Stimulated activated memory B cell treated with anti-CD40 and anti-IgM and Interleukin-4, amounts not matched to agents 10 μg/mL and 1 μg/mL and 100 μg/mL, for 72 hours (primary cell): ENCODE results near the gene EBPL.
A peak's percentile ranks its signal among the peaks of the same experiment; 100 is the strongest.

ENCODE experiments used
- ATAC-seq: fragments of 150-1000 bp; cut with Tn5 transposase; 2 replicates; pipeline ENCODE4 v1.10.0; 2021
- H3K27ac Mint-ChIP-seq: one replicate; pipeline ENCODE4 v1.8.0; 2022; ENCODE audit warnings: mild to moderate bottlenecking, mixed read lengths
- H3K27me3 Mint-ChIP-seq: one replicate; pipeline ENCODE4 v1.8.0; 2022; ENCODE audit warnings: mixed read lengths
- H3K36me3 Mint-ChIP-seq: one replicate; pipeline ENCODE4 v1.8.0; 2022; ENCODE audit warnings: mixed read lengths
- H3K4me1 Mint-ChIP-seq: one replicate; pipeline ENCODE4 v1.8.0; 2022; ENCODE audit warnings: mixed read lengths
- H3K4me3 Mint-ChIP-seq: one replicate; pipeline ENCODE4 v1.8.0; 2022; ENCODE audit warnings: mild to moderate bottlenecking, moderate library complexity, mixed read lengths
- H3K9me3 Mint-ChIP-seq: one replicate; pipeline ENCODE4 v1.8.0; 2022; ENCODE audit warnings: mixed read lengths

Gene EBPL

DNA sequence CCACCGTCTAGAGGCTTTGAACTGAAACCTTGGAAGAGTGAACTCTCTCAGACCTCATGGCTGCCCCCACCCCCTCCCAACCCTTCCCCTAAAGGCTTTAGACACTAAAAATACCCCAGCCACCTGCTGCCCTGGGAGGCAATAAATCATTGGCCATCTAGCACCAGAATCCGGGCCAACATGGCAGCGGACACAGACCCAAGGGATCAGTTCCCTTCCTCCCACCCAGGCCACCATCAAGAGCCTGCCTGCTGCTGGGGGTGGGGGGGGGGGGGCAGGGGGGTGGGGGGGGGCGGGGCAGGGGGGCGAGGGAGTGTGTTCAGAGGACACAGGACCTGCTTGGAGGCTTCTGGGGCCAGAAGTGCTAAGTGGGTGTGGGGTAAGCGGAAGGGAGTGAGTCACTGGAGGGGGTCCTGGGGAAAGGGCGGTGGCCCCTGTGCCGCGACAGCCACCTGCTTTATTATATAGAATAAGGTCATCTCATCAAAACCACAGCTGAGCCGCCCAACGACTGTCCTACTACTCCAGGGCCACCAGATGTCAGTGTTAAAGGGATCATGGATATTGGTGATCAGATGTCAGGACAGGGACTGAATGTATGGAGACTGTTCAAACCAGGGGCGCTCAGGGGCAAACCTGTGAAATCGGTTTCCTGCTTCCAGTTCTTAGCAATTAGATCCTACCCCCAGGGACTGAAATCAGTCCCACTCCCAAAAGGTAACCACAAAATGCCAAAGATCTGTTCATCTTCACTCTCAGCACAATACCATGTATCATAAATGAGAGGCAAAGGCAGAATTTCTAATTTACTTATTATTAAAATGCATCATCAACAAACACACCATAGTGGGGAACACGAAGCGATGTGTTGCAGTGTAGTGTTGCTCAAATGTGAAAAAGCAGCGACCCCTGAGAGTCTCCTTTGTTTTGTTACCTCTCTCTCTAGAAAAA lies 38.7 kb downstream of the EBPL start:
- Mint-ChIP-seq H3K9me3 (no peaks in the 10 kb centered on the region), H3K4me3 (no peak overlapping the region), H3K27ac (no peak overlapping the region), H3K4me1 (no peaks in the 10 kb centered on the region), H3K36me3 (peaks cover 11% of the 10 kb centered on the region), H3K27me3 (no peaks in the 10 kb centered on the region)
- ATAC-seq, result peak; percentile 51

DNA sequence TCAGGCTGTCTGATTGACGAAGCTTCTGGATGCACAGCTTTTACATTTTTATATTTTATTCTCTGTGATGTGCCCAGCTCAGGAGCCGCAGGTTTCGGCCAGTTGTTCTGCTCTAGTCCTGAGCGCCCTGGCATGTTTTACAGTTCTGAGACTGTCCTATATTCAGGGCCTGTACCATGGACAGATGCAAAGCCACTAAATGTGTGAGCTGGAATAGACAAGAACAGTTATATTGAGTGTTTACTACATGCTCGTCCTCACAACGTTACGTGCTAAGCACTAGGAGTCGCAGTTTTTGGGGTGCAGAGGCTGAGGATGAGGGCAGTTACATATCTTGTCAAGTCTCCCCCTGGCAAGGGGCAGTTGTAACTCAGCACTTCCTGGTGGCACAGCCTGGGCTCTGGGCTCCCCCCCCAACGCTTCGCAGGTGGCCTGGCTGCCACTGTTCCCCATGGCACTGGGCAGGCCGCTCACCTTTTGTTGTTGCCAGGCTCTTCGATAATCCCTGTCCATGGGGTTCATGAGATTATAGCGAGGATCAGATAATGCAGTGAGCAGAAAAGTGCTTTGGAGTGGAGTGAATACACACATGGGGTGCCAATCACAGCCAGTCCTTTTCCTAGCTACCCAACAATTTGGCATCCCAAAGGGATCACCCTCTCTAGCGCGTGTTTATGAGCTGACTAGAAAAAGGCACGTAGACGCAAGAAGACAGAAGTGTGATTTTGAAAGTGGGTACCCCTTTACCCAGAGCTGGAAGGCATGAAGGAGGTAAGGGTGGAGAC lies 39.5 kb downstream of the EBPL start:
- Mint-ChIP-seq H3K36me3 (peaks cover 4% of the 10 kb centered on the region), H3K4me1 (peaks cover 1% of the 10 kb centered on the region), H3K27me3 (no peaks in the 10 kb centered on the region), H3K9me3 (no peaks in the 10 kb centered on the region), H3K27ac (no peak overlapping the region), H3K4me3 (no peak overlapping the region)
- ATAC-seq, result no peak

DNA sequence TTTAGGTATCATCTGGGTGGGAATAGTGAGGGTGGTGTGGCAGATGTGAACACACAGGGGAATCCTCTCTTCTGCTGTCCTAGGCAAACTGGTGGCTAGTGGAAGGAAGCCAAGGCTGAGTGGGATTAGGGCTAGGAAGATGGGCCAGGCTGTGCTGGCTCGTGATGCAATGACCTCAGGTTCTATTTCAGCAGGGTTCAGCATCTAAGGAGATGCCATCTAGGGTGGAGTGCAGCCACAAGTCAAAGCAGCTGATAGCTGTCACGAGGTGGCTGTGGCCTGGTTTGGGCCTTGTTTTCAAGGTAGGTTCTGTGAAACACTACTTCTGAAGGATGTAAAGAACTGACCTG lies 41.3 kb downstream of the EBPL start:
- H3K4me1 Mint-ChIP-seq, result peaks cover 4% of the 10 kb centered on the region
- no peak overlapping the region for H3K27ac Mint-ChIP-seq
- ATAC-seq, result no peak
- no peaks in the 10 kb centered on the region for H3K36me3 Mint-ChIP-seq
- no peaks in the 10 kb centered on the region for H3K9me3 Mint-ChIP-seq
- no peaks in the 10 kb centered on the region for H3K27me3 Mint-ChIP-seq
- H3K4me3 Mint-ChIP-seq, result no peak overlapping the region

DNA sequence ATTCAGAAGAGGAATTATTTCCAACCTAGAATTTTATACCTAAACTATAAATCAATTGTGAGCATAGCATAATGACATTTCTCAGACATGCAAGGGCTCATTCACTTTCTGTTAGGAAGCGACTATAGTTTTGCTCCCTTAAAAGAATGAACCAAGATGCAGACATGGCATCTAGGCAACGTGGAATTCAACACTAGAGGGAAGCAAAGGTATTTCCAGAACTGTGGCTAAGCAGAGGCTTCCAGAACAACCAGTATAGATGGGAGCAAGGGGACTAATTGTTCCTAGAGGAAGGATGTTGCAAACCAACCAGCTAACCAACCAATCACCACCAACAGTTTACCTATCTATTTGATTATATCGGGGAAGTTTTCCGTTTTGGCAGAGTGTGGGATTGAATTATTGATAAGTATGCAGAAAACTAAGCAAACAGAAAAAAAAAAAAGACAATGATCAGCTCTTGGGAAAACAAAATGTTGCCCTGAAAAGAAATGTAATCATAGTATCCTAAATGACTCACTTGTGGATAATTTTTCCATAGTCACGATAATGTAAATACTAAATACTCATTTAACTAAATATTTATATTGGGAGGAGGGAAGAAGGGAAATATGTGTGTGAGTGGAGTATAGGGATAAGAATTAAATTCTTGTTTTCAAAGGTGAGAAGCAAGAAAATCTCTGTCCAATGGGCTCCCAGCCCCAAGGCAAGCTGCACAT lies 41.9 kb downstream of the EBPL start:
- no peak overlapping the region for H3K4me3 Mint-ChIP-seq
- ATAC-seq, result no peak
- H3K27me3 Mint-ChIP-seq, result no peaks in the 10 kb centered on the region
- no peaks in the 10 kb centered on the region for H3K9me3 Mint-ChIP-seq
- no peaks in the 10 kb centered on the region for H3K36me3 Mint-ChIP-seq
- H3K4me1 Mint-ChIP-seq, result peaks cover 4% of the 10 kb centered on the region
- H3K27ac Mint-ChIP-seq, result no peak overlapping the region

DNA sequence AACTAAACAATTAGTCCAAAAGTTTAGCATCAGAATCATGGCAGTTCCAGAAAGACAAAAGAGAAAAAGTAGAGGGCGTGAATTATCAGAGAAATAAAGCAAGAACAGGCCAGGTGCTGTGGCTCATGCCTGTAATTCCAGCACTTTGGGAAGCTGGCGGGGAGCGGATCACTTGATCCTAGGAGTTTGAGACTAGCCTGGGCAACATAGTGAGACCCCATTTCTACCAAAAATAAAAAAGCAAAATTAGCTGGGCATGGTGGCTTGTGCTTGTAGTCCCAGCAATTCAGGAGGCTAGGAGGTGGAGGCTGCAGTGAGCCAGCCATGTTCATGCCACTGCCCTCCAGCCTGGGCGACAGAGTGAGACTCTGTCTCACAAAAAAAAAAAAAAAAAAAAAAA lies 44.6 kb downstream of the EBPL start:
- no peaks in the 10 kb centered on the region for H3K36me3 Mint-ChIP-seq
- peaks cover 24% of the 10 kb centered on the region for H3K4me1 Mint-ChIP-seq
- H3K9me3 Mint-ChIP-seq, result no peaks in the 10 kb centered on the region
- no peak overlapping the region for H3K4me3 Mint-ChIP-seq
- ATAC-seq, result no peak
- H3K27me3 Mint-ChIP-seq, result no peaks in the 10 kb centered on the region
- no peak overlapping the region for H3K27ac Mint-ChIP-seq

DNA sequence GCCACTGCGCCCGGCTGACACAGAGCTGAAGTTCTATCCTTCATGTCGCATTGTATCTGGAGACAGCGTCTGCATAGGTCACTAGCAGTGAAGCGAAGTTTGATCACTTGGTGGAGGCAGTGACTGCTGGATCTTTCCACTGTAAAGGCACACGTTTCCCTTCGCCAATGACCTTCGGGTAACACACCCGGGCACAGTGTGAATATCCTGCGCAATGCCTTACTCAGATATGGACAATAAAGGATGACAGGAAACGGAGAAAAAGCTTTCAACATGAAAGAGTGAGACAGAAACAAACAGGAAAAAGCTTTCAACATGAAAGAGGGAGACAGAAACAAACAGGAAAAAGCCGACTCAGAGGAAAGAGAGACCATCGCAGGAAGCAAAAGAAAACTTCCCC lies 45.8 kb downstream of the EBPL start:
- ATAC-seq, result no peak
- Mint-ChIP-seq H3K4me3 (no peak overlapping the region), H3K4me1 (peaks cover 24% of the 10 kb centered on the region)

DNA sequence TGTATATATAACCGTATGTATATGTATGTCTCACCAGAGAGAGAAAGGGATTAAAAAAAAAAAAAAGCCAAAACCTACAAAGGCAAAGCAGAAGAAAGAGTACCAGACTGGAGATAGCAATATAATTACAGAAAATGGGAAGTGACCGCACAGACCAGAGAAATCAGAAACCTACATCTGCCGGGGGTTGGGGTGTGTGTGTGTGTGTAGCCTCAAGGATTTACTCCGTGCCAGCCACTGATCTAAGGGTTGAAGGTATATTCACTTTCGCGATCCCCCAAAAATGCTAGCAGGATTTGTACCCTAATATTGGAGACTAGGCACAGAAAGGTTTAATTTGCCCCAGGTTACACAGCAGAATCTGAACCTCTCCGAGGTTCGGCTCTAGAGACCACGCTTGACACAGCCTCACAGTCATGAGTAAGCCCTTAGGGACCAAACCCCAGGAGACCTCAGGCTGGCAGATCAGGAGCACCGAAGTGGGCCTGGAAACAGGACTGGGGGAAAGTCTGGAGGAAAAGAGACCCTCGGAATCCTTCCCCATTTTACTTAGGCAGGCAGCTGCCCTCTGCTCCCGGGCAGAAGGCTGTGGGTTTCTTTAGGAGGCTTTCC lies 48.1 kb downstream of the EBPL start:
- Mint-ChIP-seq H3K36me3 (no peaks in the 10 kb centered on the region), H3K27ac (peak overlapping the region; percentile 50), H3K9me3 (no peaks in the 10 kb centered on the region), H3K27me3 (no peaks in the 10 kb centered on the region), H3K4me3 (peak overlapping the region; percentile 72), H3K4me1 (peaks cover 24% of the 10 kb centered on the region)
- peak; percentile 91 for ATAC-seq

More for the DNA sequence above, 45.8 kb downstream of the EBPL start:
- Mint-ChIP-seq H3K36me3 (no peaks in the 10 kb centered on the region), H3K27me3 (no peaks in the 10 kb centered on the region), H3K9me3 (no peaks in the 10 kb centered on the region), H3K27ac (no peak overlapping the region)

DNA sequence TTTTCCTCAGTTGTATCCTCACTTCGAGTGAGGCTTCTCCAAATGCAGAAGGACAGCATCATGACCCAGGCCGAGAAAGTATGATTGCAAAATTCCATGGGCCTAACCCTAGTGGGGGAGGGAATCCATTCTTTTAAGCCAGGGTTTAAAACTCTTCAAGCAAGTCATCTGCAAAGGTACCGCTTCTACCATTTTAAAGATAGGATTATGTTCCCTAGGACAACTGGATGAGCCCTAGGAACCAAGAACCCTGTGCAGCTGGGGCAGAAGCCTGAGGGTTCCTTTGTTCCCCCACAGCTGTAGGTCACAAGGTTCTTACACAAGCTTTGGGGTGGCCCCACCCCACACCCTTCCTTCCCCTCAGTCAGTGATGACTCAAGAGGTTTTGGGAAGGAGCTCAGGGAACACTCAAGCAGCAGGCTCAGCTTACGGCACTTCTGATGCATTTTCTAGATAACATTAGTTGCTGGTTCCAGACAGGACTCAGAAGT lies 49.4 kb downstream of the EBPL start:
- peaks cover under 1% of the 10 kb centered on the region for H3K36me3 Mint-ChIP-seq

DNA sequence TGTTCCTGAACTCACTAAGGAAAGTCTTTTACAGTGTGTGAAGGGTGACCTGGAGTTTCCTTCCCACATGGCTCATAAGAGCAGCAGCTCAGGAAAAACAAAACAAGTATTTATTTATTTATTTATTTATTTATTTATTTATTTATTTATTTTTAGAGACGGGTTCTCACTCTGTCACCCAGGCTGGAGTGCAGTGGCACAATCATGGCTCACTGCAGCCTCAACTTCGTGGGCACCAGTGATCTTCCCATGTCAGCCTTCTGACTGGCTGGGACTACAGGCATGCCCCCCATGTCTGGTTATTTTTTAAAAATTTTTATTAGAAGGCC lies 52.6 kb downstream of the EBPL start:
- Mint-ChIP-seq H3K36me3 (peaks cover 6% of the 10 kb centered on the region), H3K27ac (no peak overlapping the region), H3K27me3 (no peaks in the 10 kb centered on the region), H3K9me3 (no peaks in the 10 kb centered on the region), H3K4me3 (no peak overlapping the region), H3K4me1 (peaks cover 42% of the 10 kb centered on the region)
- ATAC-seq, result no peak

More for the DNA sequence above, 49.4 kb downstream of the EBPL start:
- Mint-ChIP-seq H3K9me3 (no peaks in the 10 kb centered on the region), H3K4me1 (peaks cover 24% of the 10 kb centered on the region), H3K27ac (peak overlapping the region; percentile 50), H3K27me3 (no peaks in the 10 kb centered on the region), H3K4me3 (peak overlapping the region; percentile 63)
- ATAC-seq, result no peak

DNA sequence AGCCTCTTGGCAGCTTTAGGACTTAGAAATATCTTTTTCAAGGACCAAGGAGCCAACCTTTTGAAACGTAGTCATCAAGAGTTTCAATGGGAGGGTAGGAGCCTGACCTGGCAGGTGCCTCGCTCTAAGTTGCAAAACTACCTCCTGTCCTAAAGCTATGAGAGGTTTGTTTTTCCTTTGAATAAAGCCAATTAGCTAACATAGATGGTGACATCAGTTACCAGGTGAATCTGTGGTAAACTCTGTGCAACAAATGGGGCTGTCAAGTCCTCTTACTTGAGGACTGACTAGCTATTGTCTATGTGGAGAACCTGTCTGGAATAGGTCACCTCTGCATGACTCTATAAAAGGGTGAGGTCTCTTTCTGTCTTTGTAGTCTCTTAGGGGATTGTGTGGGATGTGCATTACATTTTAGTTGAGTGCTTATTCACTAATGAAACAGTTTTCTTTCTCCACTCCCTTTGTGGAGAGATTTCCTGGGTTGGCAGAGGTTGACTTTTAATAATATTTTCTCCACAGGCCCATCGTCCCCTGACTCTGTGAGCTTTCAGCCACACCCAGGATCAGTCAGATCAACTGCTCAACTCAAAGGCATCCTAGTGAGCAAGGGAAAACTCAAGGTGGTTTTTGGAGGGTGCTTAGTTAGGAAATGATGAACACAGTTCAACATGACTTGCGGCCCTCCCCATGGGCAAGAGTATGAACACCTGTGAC lies 53.1 kb downstream of the EBPL start:
- Mint-ChIP-seq H3K27ac (no peak overlapping the region), H3K27me3 (no peaks in the 10 kb centered on the region), H3K4me1 (peaks cover 41% of the 10 kb centered on the region), H3K9me3 (no peaks in the 10 kb centered on the region), H3K4me3 (no peak overlapping the region), H3K36me3 (peaks cover 10% of the 10 kb centered on the region)
- no peak for ATAC-seq

DNA sequence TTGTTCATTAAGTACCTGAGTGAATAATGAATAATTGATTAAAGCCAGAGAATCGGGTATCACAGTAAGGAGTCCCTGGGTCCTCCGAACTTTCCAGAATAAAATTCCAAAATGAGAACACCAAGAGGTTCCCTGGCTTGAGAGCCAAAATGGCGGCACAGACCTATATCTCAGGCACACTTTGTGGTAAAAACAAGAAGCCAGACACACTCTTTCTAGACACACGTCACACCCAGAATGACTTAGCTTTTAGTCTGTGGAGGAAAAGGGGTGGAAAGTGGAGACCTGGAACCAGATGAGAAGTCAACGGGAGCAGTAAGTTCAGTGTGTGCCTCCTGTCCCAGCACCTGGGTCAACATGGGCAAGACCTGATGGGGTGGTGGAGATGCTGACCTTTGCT lies 54.6 kb downstream of the EBPL start:
- Mint-ChIP-seq H3K4me3 (no peak overlapping the region), H3K4me1 (peaks cover 30% of the 10 kb centered on the region), H3K27me3 (no peaks in the 10 kb centered on the region), H3K27ac (no peak overlapping the region), H3K9me3 (no peaks in the 10 kb centered on the region), H3K36me3 (peaks cover 13% of the 10 kb centered on the region)
- no peak for ATAC-seq

DNA sequence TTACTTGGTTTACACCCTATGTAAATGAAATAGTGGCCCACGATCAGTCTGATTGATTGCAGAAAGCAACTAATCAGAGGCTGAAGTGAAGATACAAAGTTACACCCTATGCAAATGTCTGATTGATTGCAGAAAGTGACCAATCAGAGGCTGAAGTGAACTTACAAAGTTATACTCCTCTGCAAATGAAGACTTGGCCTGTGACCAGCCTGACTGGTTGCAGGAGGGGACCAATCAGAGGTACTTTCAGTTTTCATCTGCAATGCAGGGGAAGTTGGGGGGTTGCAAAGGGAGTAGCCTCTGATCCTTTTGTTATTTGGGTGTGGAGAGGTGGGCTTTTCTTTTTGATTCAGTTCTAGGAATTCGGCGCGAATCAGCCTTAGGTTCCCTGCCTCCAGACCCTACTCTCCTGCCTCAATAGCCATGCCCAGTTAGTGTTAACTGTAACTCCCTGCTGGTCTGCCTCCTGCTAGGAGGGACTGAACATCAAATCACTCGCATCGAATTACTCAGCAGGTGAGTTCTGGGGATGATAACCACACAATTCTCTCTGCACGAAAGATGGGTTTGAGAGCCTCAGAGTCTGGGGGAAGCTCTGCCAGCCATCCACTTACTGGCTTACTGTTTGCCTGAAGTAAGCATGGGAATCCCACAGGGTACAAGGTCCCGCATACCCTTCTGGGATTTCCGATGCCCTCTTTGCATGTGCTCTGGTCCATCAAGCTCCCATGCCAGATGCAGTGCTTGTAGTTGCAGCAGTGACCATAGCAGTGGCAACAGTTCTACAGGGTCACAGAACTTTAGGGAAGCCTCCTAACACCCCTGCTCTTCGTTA lies 55.5 kb downstream of the EBPL start:
- peak; percentile 39 for ATAC-seq
- Mint-ChIP-seq H3K4me3 (peak overlapping the region; percentile 55), H3K27me3 (no peaks in the 10 kb centered on the region), H3K36me3 (peaks cover 16% of the 10 kb centered on the region), H3K27ac (peak overlapping the region; percentile 55), H3K9me3 (no peaks in the 10 kb centered on the region), H3K4me1 (peaks cover 30% of the 10 kb centered on the region)

DNA sequence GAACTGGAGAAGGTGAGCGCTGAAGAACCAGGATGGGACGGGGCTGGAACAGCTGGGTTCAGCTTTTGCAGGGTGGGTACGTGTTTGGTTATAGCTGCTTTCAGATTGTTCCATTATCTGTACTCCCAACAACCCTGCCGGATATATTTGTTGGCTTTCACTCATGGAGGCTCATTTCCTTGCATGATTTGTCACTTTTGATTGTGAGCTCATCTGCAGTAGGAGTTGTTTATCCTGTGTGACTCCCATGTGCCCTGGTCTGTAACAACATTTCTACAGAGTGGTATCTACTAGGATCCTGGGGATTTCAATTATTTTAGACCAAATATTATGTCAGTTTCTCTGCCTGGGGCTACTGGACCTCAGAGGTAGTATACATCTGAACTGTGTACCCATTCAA lies 57.6 kb downstream of the EBPL start:
- H3K4me1 Mint-ChIP-seq, result peaks cover 37% of the 10 kb centered on the region

DNA sequence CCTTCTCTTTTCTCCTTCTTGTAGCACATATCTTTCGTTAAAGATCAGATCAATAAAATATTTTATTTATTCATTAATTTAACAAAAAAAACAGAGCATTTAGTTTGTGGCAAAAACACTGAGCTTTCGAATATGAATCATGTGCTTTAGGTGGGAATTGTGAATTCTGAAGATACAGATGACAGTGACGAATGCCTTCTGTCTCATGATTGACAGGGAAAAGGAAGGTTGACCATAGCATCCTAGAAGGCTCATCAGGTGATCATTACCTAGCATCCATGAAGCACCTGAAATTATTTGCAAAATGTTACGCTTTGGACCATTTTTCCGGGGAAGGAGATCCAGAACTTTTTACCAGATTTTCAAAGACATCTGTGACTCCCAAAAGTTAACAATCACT lies 59.1 kb downstream of the EBPL start:
- no peak overlapping the region for H3K4me3 Mint-ChIP-seq
- peaks cover 19% of the 10 kb centered on the region for H3K36me3 Mint-ChIP-seq
- no peaks in the 10 kb centered on the region for H3K9me3 Mint-ChIP-seq
- peaks cover 48% of the 10 kb centered on the region for H3K4me1 Mint-ChIP-seq
- no peak overlapping the region for H3K27ac Mint-ChIP-seq
- H3K27me3 Mint-ChIP-seq, result no peaks in the 10 kb centered on the region
- ATAC-seq, result no peak

More for the DNA sequence above, 57.6 kb downstream of the EBPL start:
- Mint-ChIP-seq H3K27ac (no peak overlapping the region), H3K36me3 (peaks cover 19% of the 10 kb centered on the region), H3K4me3 (no peak overlapping the region), H3K27me3 (no peaks in the 10 kb centered on the region), H3K9me3 (no peaks in the 10 kb centered on the region)
- ATAC-seq, result no peak
